Breast epithelium (tissue), 4 donors: ENCODE measurements around the gene PRKCE. TPM values are rescaled to one million over a fixed set of nuclear protein-coding genes. Genes with fewer than 3 reads are reported as not detected.
"Not testable (repeated sequence)": the region's sequence is repeated elsewhere in the genome, so short reads cannot be mapped to it uniquely, and the experiment has no call there.

Experiments
- DNase-seq, 2 donors: peaks; one replicate each; pipeline ENCODE4 v3.0.0-alpha.2; 2019; ENCODE audit warnings: low spot score in 2 of 2
- H3K27ac ChIP-seq, 2 donors: fragments of 200-600 bp; sonication (generic) in 1 of 2; one replicate each; pipeline ENCODE4 v1.5.1; 2016 to 2019; ENCODE audit warnings: mild to moderate bottlenecking in 1 of 2
- H3K27me3 ChIP-seq, 2 donors: fragments of 200-600 bp; sonication (generic) in 1 of 2; one replicate each; pipeline versions ENCODE4 v1.5.1 to v1.6.0; 2017 to 2019; ENCODE audit warnings: control low read depth in 1 of 2, mild to moderate bottlenecking in 1 of 2
- H3K36me3 ChIP-seq: fragments of 200-600 bp; one replicate; pipeline ENCODE4 v1.5.1; 2019
- H3K4me1 ChIP-seq, 2 donors: fragments of 200-600 bp; sonication (generic); one replicate each; pipeline ENCODE4 v1.5.1; 2016 to 2019; ENCODE audit warnings: control low read depth in 1 of 2
- H3K4me3 ChIP-seq, 3 donors: fragments of 200-600 bp; sonication (generic); 1 replicate in 2 of 3; 2 replicates in 1 of 3; pipeline ENCODE4 v1.5.1; 2016 to 2019; ENCODE audit warnings: mild to moderate bottlenecking in 3 of 3, moderate library complexity in 2 of 3
- H3K9me3 ChIP-seq, 2 donors: fragments of 200-600 bp; sonication (generic) in 1 of 2; one replicate each; pipeline ENCODE4 v1.5.1; 2016 to 2019; ENCODE audit warnings: control low read depth in 1 of 2
- CTCF ChIP-seq, 3 donors: fragments of 450-650 bp; IDR thresholded peaks; one replicate each; pipeline ENCODE4 v1.5.1; 2016 to 2017; ENCODE audit warnings: antibody characterized with exemption in 3 of 3, mild to moderate bottlenecking in 3 of 3, moderate library complexity in 3 of 3
- POLR2A ChIP-seq: fragments of 450-650 bp; IDR thresholded peaks from one replicate; pipeline ENCODE4 v1.6.1; 2016; ENCODE audit warnings: antibody characterized with exemption, mild to moderate bottlenecking, moderate library complexity
- POLR2AphosphoS5 ChIP-seq, 3 donors: sonication (generic); formaldehyde crosslinking; IDR thresholded peaks; one replicate each; pipeline ENCODE4 v1.6.1; 2017; ENCODE audit warnings: antibody characterized with exemption in 3 of 3
- intact Hi-C: fragments of 100-400 bp; cut with DNase I; formaldehyde crosslinking; loops from one replicate; pipeline ENCODE4 v1.15.1; 2023; ENCODE audit warnings: low total_unique reads
- total RNA-seq, 3 donors: library from RNA; depleted of rRNA; stranded (reverse); fragments of >200 nt; gene quantifications; one replicate each; pipeline ENCODE4 v1.1.0, GENCODE V29; 2016

PRKCE gene
- total RNA-seq, 3 donors from 2014 or later, result 20.6 to 34.0 (median 23.6) TPM

GRCh38 chr2:45687964-45688363 lies 36.5 kb downstream of the PRKCE start:
- intact Hi-C loops, result no loop called here
- TF ChIP-seq POLR2A, result no peak
- TF ChIP-seq POLR2AphosphoS5 (IDR thresholded peaks at IDR 0.05), result no peak
- no peak for TF ChIP-seq CTCF (IDR thresholded peaks at IDR 0.05)
- Histone ChIP-seq H3K4me3 (no peak overlapping the region), H3K9me3 (no peaks in the 10 kb centered on the region), H3K36me3 (no peaks in the 10 kb centered on the region), H3K27ac (no peak overlapping the region), H3K27me3 (no peaks in the 10 kb centered on the region), H3K4me1 (peaks cover 0 to 7% of the 10 kb centered on the region in 2 donors)
- no peak for DNase-seq

DNA sequence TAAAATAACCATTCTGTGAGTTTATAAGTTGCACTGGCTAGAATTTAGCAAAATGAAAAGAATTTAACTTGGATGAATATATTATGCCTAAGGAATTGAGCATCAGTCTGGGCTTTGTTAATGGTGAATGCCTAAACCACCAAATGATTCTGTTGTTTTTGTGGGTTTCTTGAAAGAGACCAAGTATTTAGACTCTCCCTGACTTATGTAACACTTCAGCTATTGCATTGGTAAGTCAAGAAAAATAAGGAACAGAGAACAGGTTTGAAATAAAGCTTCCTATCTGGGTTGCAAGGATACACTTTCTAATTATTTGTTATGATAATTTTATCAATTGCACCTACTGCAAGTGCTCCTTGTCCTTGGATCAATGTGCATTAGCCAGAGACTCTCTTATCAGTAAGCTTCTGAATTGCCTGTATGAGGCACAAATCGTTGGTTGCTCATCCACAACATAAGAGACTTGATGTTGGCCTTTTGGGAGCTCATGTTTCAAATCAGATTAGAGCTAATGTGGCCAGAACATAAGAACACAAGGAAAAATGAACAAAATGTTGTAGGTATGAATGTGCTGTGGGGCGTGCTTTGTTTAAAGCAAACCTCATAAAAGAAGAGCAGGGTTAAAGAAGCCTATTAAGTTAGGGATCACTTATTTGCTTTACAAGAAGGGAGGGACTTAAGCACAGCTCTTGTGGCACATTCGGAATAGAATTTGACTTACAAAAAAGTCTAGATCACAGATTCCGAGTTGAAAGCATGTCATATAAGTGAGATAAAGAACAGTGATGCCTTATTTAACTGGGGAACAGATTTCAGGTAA lies 37.2 kb downstream of the PRKCE start:
- Histone ChIP-seq H3K4me1 (peaks cover 0 to 7% of the 10 kb centered on the region in 2 donors), H3K36me3 (no peaks in the 10 kb centered on the region), H3K4me3 (no peak overlapping the region), H3K27me3 (no peaks in the 10 kb centered on the region), H3K9me3 (no peaks in the 10 kb centered on the region), H3K27ac (no peak overlapping the region)
- no peak for DNase-seq
- intact Hi-C loops, result no loop called here
- no peak for TF ChIP-seq POLR2A
- no peak for TF ChIP-seq POLR2AphosphoS5 (IDR thresholded peaks at IDR 0.05)
- no peak for TF ChIP-seq CTCF (IDR thresholded peaks at IDR 0.05)

- TF ChIP-seq POLR2AphosphoS5 (IDR thresholded peaks at IDR 0.05) (no peak), POLR2A (no peak)
- no peaks in the 10 kb centered on the region for H3K36me3 ChIP-seq
- DNase-seq, result no peak
- H3K9me3 ChIP-seq, result no peaks in the 10 kb centered on the region
- H3K4me1 ChIP-seq, result no peaks in the 10 kb centered on the region
- H3K27ac ChIP-seq, result no peak overlapping the region
- H3K4me3 ChIP-seq, result no peak overlapping the region
- H3K27me3 ChIP-seq, result no peaks in the 10 kb centered on the region
- intact Hi-C loops, result no loop called here
Measured at GRCh38 chr2:45690231-45690630, 38.8 kb downstream of the PRKCE start.

GRCh38 chr2:45691171-45691999 lies 39.9 kb downstream of the PRKCE start:
- H3K27ac ChIP-seq, result no peak overlapping the region
- H3K27me3 ChIP-seq, result no peaks in the 10 kb centered on the region
- H3K36me3 ChIP-seq, result no peaks in the 10 kb centered on the region
- intact Hi-C loops, result no loop called here
- TF ChIP-seq CTCF (IDR thresholded peaks at IDR 0.05) (no peak), POLR2AphosphoS5 (IDR thresholded peaks at IDR 0.05) (no peak), POLR2A (no peak)
- H3K9me3 ChIP-seq, result no peaks in the 10 kb centered on the region
- H3K4me3 ChIP-seq, result no peak overlapping the region
- DNase-seq, result no peak
- no peaks in the 10 kb centered on the region for H3K4me1 ChIP-seq

DNA sequence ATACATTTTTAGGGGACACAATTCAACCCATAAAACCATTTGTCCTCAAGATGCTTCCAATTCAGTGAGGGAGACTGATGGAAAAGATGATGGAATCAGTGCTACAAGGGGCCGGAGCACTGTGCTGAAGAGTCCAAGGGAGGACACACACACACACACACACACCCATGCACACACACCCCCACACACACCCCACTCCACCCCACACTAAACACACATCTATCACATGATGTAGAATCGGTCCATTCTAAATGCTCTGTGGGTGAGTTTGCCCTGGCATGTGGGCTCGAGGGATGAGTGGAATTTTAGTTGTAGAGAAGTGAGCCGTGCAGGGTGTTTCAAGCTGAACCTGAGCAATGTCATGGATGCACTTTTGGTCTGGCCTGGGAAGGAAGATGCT lies 41.1 kb downstream of the PRKCE start:
- Histone ChIP-seq H3K27ac (no peak overlapping the region), H3K9me3 (no peaks in the 10 kb centered on the region), H3K36me3 (no peaks in the 10 kb centered on the region), H3K27me3 (no peaks in the 10 kb centered on the region), H3K4me3 (no peak overlapping the region), H3K4me1 (no peaks in the 10 kb centered on the region)
- no peak for TF ChIP-seq CTCF (IDR thresholded peaks at IDR 0.05)
- no peak for TF ChIP-seq POLR2AphosphoS5 (IDR thresholded peaks at IDR 0.05)
- no peak for TF ChIP-seq POLR2A
- DNase-seq, result no peak
- intact Hi-C loops, result no loop called here

- intact Hi-C loops, H3K9me3 ChIP-seq, H3K4me1 ChIP-seq: not testable (repeated sequence)
Measured at GRCh38 chr2:45695480-45696007, 44.1 kb downstream of the PRKCE start.

More at GRCh38 chr2:45695480-45696007, 44.1 kb downstream of the PRKCE start:
- not testable (repeated sequence) for H3K4me3 ChIP-seq, H3K36me3 ChIP-seq, DNase-seq, H3K27ac ChIP-seq, H3K27me3 ChIP-seq
